ENCODE measurements around the gene VPS37B. TPM values are rescaled to one million over a fixed set of nuclear protein-coding genes. Genes with fewer than 3 reads are reported as not detected.

VPS37B gene
- total RNA-seq, 4 donors from 2014 or later: 23.4 to 47.4 (median 29.3) TPM

GRCh38 chr12:122939125-122939524 is 43.2 kb upstream of the VPS37B start:
- Histone ChIP-seq H3K4me1 (peaks cover 0 to 17% (median 0%) of the 10 kb centered on the region in 3 donors), H3K27me3 (no peaks in the 10 kb centered on the region), H3K27ac (no peak overlapping the region), H3K36me3 (peaks cover 0 to 31% of the 10 kb centered on the region in 2 donors), H3K4me3 (no peak overlapping the region), H3K9me3 (no peaks in the 10 kb centered on the region)
- TF ChIP-seq POLR2A (IDR thresholded peaks at IDR 0.05) (no peak), CTCF (IDR thresholded peaks at IDR 0.05) (no peak), POLR2AphosphoS5 (IDR thresholded peaks at IDR 0.05) (no peak), EP300 (IDR thresholded peaks at IDR 0.05) (no peak)
- no peak for ATAC-seq
- 84 to 95% methylated on average over 3 to 4 of the region's 4 CpGs for WGBS, 2 donors (ENCODE audit: low coverage in 1 of 2)

- 69 to 93% methylated on average over 3 of the region's 3 CpGs for WGBS, 2 donors (ENCODE audit: low coverage in 1 of 2)
- H3K27me3 ChIP-seq: no peaks in the 10 kb centered on the region
- H3K4me1 ChIP-seq: peaks cover 0 to 6% (median 0%) of the 10 kb centered on the region in 3 donors
- no peak for ATAC-seq
- TF ChIP-seq POLR2A (IDR thresholded peaks at IDR 0.05) (no peak), POLR2AphosphoS5 (IDR thresholded peaks at IDR 0.05) (no peak), CTCF (IDR thresholded peaks at IDR 0.05) (no peak), EP300 (IDR thresholded peaks at IDR 0.05) (no peak)
- H3K36me3 ChIP-seq: peaks cover 0 to 33% of the 10 kb centered on the region in 2 donors
- H3K27ac ChIP-seq: no peak overlapping the region
- H3K9me3 ChIP-seq: no peaks in the 10 kb centered on the region
- H3K4me3 ChIP-seq: no peak overlapping the region
Measured at GRCh38 chr12:122937622-122938091, 41.7 kb upstream of the VPS37B start.

GRCh38 chr12:122935318-122935717 is 39.4 kb upstream of the VPS37B start:
- H3K27me3 ChIP-seq: no peaks in the 10 kb centered on the region
- H3K4me3 ChIP-seq: no peak overlapping the region
- H3K27ac ChIP-seq: no peak overlapping the region
- WGBS, 2 donors (ENCODE audit: low coverage in 1 of 2): 71% methylated on average over 1 of the region's 8 CpGs; no CpG with 5 or more reads in 1 of the 2 donors
- H3K4me1 ChIP-seq: no peaks in the 10 kb centered on the region
- H3K36me3 ChIP-seq: peaks cover 0 to 48% of the 10 kb centered on the region in 2 donors
- no peak for ATAC-seq
- TF ChIP-seq EP300 (IDR thresholded peaks at IDR 0.05) (no peak), CTCF (IDR thresholded peaks at IDR 0.05) (no peak), POLR2A (IDR thresholded peaks at IDR 0.05) (no peak), POLR2AphosphoS5 (IDR thresholded peaks at IDR 0.05) (no peak)
- H3K9me3 ChIP-seq: no peaks in the 10 kb centered on the region

GRCh38 chr12:122934722-122935121 is 38.8 kb upstream of the VPS37B start:
- no peaks in the 10 kb centered on the region for H3K9me3 ChIP-seq

More at GRCh38 chr12:122934722-122935121, 38.8 kb upstream of the VPS37B start:
- no peak for ATAC-seq
- H3K4me3 ChIP-seq: no peak overlapping the region
- TF ChIP-seq POLR2AphosphoS5 (IDR thresholded peaks at IDR 0.05) (no peak), POLR2A (IDR thresholded peaks at IDR 0.05) (no peak), CTCF (IDR thresholded peaks at IDR 0.05) (no peak), EP300 (IDR thresholded peaks at IDR 0.05) (no peak)
- H3K36me3 ChIP-seq: peaks cover 0 to 47% of the 10 kb centered on the region in 2 donors
- H3K27ac ChIP-seq: no peak overlapping the region
- WGBS, 2 donors (ENCODE audit: low coverage in 1 of 2): 53 to 73% methylated on average over 2 to 3 of the region's 3 CpGs
- no peaks in the 10 kb centered on the region for H3K27me3 ChIP-seq
- no peaks in the 10 kb centered on the region for H3K4me1 ChIP-seq

All from gastroesophageal sphincter (tissue), 4 donors.